Globus pallidus (tissue), 1 donor: Measurements from ENCODE around the gene TOR1B.
A peak's percentile ranks its signal among the peaks of the same experiment; 100 is the strongest.

Experiments used
- DNase-seq: peaks from one replicate; pipeline ENCODE4 v3.0.0-alpha.2; 2015; ENCODE audit warnings: low spot score

Gene TOR1B

GRCh38 chr9:129814432-129815223 lies 11.6 kb downstream of the TOR1B start:
- no peak for DNase-seq

DNA sequence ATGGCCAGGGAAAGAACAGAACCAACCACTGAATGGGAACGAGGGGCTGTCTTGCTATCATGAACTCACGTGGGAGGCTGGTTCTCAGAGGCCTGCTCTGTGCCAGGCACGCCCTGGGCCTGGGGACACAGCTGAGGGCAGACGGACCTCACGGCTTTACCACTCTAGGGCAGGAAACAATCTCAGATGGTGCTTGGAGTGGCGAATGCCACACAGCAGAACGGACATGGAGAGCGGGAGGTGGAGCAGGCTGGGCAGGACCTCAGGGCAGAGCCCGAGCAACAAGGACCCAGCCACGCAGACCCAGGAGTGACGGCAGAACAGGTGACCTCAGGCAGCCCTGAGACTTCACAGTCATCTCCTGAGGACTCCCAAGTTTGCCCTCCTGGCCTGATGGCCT lies 12.3 kb downstream of the TOR1B start:
- no peak for DNase-seq

DNA sequence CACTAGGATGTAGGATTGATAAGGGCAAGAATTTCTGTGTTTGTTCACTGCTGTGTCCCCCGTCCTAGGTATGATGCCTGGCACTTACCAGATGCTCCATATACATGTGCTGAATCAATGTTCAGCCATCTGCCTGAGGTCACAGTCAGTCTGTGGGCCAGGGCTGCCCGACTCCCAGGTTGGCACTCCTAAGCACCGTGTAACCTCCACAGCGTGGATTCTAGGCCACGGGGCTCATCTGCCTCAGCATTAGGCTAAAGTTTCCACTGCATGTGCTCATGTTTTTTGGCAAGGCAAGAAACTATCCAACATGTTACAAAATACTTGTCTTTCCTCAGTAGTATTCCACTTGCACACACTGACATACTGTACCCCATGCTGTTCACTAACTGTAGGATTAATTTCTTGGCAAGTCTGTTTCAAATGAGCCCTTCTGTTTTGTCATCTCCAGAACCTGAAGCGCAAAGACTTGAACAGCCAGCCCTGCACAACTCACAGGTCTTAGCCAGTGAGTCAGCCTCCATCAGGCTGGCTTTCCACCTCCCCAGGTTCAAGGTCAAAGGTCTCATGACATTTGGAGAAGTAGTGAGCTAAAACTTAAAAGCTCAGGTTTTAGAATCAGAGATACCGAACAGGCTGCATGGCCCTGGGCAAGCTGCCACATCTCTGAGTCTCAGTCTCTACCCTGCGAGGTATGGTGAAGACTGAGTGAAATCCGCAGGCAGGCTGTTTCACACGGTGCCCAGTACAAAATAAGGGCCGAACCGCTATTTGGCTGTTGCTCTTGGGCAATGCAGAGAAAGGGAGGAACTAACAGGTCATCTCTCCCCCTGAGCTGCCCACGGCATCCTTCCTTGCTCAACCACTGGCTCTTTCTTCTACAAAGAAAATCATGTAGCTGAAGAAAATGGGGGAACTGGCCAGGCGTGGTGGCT lies 13.8 kb downstream of the TOR1B start:
- no peak for DNase-seq

- DNase-seq = no peak
Measured at GRCh38 chr9:129822898-129823541, 20.0 kb downstream of the TOR1B start.

DNA sequence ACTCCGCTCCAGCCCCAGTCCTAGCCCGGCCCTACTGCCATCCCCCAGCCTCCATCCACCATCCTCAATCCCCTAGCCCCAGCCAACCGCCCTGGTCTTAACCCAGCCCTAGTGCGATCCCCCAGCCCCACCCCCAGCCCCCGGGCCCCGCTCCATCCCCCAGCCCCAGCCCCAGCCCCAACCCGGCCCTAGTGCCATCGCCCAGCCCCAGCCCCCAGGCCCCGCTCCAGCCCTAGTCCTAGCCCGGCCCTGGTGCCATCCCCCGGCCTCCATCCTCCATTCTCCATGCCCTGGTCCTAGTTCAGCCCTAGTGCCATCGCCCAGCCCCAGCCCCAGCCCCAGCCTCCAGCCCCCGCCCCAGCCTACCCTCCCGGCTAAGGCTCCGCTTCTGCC lies 20.6 kb downstream of the TOR1B start:
- DNase-seq = no peak

GRCh38 chr9:129823935-129824601 lies 21.1 kb downstream of the TOR1B start, which contains the start of gene TOR1A:
TOR1A (minus strand) TSS chr9:129824136; CDS start chr9:129824085, 51 bp downstream.
- peak; percentile 92 for DNase-seq

GRCh38 chr9:129826344-129826743 lies 23.4 kb downstream of the TOR1B start:
- no peak for DNase-seq

GRCh38 chr9:129826759-129827158 lies 23.8 kb downstream of the TOR1B start:
- DNase-seq = no peak

DNA sequence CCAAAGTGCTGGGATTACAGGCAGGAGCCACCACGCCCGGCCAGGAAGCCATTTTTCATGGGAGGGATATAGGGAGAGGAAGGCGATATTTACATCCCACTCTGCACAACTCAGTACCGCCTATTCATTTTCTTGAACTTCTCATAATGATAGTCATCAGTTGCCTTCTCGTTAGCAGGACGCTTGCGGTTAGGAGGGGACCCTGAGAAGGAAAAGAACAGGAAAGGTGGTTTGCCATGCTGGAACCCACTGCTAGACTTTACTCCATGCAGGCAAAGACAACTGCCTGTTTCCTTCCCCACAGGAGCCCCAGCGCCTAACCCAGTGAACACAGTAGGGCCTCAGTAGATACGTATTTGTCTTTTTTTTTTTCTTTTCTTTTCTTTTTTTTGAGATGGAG lies 25.1 kb downstream of the TOR1B start:
- no peak for DNase-seq

DNA sequence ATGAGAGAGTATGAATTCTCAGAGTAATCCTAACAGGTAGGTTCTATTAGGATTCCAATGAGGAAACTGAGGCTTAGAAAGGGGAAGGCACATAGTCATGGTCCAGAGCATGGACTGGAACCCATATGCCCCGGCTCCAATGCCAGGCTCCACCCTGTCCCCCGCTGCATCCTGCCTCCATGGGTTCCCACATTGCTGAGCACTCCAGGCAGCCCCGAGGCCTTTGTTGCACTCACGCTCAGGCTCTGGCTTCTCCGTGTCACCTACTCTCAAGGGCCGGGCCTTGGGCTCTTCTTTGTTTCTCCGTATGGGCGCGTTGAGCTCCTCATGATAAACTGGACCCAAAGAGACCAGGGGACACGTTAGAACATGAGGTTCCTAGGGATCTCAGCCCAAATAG lies 26.0 kb downstream of the TOR1B start:
- no peak for DNase-seq

- no peak for DNase-seq
Measured at GRCh38 chr9:129832982-129833381, 30.0 kb downstream of the TOR1B start.

- no peak for DNase-seq
Measured at GRCh38 chr9:129834489-129835127, 31.6 kb downstream of the TOR1B start.

GRCh38 chr9:129835128-129835859 lies 32.3 kb downstream of the TOR1B start, which contains the start of the genes C9orf78 and USP20:
C9orf78 (minus strand) TSS chr9:129835275; CDS start chr9:129835221, 54 bp downstream.
USP20 (plus strand) TSS chr9:129835458; CDS start chr9:129852556, 17,098 bp downstream.
- DNase-seq = peak; percentile 95

GRCh38 chr9:129835860-129836223 lies 32.9 kb downstream of the TOR1B start:
- no peak for DNase-seq

GRCh38 chr9:129836311-129837007 lies 33.5 kb downstream of the TOR1B start:
- no peak for DNase-seq

DNA sequence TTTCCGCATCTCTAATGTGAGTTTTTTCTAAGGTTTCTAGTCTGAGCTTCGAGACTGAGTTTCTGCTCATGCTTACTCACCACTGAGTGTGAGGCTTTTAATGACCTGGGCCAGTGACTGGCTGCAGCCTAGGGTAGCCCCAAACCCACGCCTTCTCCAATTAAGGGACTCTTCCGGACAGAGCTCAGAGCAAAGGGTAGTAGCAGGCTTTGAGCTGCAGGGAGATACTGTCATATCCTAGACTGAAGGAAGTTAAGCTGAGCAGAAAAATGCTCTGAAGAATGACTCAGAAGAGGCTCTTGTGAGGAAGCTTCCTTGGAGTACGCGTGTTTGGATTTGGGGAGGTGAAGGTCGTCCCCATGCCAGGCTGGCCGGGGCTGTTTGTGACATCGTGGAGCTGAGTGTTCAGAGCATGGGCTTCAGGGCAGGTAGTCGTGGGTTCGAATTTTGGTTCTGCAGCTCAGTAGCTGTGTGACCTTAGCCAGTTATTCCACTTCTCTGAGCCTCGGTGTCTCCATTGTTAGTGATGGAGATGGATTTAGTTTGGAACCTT lies 35.8 kb downstream of the TOR1B start:
- no peak for DNase-seq

DNA sequence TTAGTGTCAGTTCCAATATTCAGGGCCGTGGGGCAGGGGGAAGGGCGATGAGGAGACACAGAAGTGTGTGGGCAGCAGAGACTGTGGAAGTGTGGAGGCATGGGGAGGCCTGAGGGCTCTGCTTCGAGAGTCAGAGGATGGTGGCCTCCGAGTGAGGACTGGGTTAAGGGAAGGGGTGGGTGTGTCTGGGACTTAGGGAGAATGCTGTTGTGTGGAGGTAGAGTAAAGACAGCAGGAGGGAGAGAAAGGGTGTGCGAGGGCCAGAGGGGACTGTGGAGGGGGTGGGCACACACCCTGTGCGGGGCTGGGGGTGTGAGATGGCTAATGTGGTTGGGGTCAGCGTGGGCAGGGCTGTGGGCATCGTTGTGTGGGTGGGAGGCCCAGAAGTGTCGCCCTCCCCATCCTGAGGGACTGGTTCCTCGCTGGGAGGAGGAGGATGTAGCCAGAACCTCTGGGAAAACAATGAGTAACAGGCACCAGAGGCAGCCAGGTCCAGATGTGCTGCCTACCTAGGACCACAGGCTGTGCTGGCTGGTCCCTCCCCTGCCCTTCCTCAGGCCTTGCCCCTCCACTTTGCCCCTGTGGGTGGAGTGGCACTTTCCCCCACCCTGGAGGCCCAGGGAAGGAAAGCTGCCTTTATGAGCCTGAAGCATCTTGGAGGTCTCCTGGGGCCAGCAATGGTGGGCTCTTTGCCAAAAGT lies 36.5 kb downstream of the TOR1B start:
- DNase-seq = no peak

- no peak for DNase-seq
Measured at GRCh38 chr9:129840034-129840433, 37.0 kb downstream of the TOR1B start.

GRCh38 chr9:129841071-129841470 lies 38.1 kb downstream of the TOR1B start:
- DNase-seq = no peak
